GM18520 (cell line): ENCODE results near the gene CACNG3.
"Not testable (repeated sequence)": the region's sequence is repeated elsewhere in the genome, so short reads cannot be mapped to it uniquely, and the experiment has no call there.

Source experiments
- ATAC-seq: cut with Tn5 transposase; IDR thresholded peaks from one replicate; pipeline ENCODE4 v1.9.1; 2021; ENCODE audit not compliant: unreplicated experiment

Gene CACNG3

DNA sequence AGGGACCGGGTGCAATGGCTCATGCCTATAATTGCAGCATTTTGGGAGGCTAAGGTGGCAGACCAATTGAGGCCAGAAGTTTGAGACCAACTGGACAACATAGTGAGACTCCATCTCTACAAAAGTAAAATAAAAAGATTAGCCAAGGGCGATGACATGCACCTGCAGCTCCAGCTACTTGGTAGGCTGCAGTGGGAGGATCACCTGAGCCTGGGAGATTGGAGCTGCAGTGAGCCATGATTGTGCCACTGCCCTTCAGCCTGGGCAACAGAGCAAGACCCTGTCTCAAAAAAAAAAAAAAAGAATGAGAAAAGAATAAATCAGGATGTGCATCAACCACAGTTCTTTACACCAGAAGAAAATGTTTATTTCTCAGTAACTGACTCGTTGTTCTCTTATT is 76.0 kb downstream of the CACNG3 start:
- ATAC-seq: no peak

- no peak for ATAC-seq
Observed at GRCh38 chr16:24332582-24333090, 76.5 kb downstream of the CACNG3 start.

DNA sequence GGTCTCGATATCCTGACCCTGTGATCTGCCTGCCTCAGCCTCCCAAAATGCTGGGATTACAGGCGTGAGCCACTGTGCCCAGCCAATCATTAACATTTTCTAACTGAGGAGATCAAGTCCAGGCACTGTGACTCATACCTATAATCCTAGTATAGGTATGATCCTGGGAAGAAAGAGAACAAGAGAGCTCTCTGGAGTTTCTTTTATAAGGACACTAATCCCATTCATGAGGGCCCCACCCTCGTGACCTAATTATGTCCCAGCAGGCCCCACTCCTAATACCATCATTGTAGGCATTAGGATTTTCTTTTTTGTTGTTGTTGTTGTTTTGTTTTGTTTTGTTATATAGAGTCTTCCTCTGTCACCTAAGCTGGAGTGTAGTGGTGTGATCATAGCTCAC is 80.4 kb downstream of the CACNG3 start:
- no peak for ATAC-seq

DNA sequence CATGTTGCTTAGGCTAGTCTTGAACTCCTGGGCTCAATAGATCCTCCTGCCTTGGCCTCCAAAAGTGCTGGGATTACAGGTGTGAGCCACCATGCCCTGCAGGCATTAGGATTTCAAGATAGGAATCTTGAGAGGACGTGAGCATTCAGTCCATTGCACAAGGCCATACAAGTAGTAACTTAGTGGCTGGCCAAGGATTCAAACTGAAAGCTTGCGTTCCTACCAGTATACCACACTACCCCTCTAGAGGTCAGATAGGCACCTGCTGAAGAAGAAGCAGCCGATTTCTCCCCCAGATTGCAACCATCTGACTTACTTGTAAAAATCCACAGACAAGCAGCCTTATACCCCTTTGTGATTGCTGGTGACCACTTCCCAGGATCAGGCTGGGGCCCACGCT is 80.9 kb downstream of the CACNG3 start:
- ATAC-seq: no peak

DNA sequence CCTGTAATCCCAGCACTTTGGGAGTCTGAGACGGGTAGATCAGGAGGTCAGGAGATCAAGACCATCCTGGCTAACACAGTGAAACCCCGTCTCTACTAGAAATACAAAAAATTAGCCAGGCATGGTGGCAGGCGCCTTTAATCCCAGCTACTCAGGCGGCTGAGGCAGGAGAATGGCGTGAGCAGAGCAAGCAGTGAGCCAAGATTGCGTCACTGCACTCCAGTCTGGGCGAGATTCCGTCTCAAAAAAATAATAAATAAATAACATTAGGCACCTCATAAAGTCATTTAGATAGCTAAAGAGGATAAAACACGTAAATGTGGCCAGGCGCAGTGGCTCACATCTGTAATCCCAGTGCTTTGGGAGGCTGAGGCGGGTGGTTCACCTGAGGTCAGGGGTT is 87.7 kb downstream of the CACNG3 start:
- ATAC-seq: not testable (repeated sequence)

GRCh38 chr16:24344784-24345183 is 88.6 kb downstream of the CACNG3 start:
- no peak for ATAC-seq

DNA sequence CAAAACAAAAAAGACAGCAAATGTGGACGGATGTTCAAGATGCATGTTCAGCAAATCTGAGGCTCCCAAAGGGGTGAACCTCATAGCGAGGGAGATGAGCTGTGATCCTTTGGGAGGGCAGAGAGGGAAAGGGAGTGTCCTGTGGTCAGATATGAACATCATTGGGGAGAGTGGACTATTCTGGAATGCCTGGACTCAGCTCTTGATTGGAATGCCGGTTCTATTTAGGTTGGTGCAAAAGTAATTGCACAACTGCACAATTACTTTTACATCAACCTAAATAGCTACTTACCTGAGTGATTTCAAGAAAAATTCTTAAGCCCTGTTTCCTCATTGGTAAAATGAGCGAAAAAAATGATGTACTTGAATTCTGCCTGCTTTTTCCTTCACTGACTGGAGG is 89.6 kb downstream of the CACNG3 start:
- no peak for ATAC-seq

- ATAC-seq: no peak
Observed at GRCh38 chr16:24346734-24347133, 90.6 kb downstream of the CACNG3 start.

GRCh38 chr16:24347556-24347955 is 91.4 kb downstream of the CACNG3 start:
- no peak for ATAC-seq

- ATAC-seq: no peak
Observed at GRCh38 chr16:24348545-24349290, 92.6 kb downstream of the CACNG3 start.

DNA sequence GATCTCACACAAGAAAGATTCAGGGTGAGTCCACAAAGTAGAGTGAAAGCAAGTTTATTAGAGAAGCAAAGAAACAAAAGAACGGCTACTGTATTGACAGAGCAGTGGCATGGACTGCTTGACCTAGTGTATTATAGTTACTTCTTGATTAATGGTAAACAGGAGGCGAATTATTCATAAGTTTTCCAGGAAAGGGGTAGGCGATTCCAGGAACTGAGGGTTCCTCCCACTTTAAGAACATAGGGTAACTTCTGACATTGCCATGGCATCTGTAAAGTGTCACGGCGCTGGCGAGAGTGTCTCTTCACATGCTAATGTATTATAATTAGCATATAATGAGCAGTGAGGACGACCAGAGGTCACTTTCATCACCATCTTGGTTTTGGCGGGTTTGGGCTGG is 93.2 kb downstream of the CACNG3 start:
- no peak for ATAC-seq

DNA sequence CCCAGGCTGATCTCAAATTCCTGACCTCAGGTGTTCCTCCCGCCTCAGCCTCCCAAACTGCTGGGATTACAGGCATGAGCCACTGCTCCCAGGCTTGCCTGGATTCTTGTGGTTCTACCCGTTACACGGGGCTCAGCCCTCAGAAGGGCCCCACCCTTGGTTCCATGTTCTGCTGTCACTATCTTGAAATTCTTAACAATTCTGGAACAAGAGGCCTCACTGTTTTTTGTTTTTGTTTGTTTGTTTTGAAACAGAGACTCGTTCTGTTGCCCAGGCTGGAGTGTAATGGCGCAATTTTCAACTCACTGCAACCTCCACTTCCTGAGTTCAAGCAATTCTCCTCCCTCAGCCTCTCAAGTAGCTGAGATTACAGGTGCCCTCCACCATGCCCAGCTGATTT is 96.6 kb downstream of the CACNG3 start:
- no peak for ATAC-seq

GRCh38 chr16:24353622-24354021 is 97.5 kb downstream of the CACNG3 start:
- ATAC-seq: no peak

DNA sequence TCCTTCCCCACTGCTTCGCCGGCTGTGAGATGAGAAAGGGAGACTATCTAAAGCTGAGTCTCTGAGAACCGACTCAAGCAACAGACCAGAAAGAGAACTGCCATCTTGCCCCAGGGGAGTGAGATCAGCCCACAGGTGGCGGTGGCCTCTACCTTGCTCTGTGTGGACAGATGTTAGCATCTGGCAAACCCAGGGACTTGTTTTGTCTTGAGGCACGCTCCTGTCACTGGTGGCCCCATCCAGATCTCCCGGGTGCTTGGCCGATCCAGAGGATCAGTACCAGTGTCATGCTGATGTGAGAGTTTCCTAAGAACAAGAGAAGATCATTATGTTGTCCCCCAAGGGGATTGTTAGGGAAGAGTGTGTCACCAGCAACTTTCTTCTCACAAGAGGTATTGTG is 101.4 kb downstream of the CACNG3 start:
- ATAC-seq: no peak

DNA sequence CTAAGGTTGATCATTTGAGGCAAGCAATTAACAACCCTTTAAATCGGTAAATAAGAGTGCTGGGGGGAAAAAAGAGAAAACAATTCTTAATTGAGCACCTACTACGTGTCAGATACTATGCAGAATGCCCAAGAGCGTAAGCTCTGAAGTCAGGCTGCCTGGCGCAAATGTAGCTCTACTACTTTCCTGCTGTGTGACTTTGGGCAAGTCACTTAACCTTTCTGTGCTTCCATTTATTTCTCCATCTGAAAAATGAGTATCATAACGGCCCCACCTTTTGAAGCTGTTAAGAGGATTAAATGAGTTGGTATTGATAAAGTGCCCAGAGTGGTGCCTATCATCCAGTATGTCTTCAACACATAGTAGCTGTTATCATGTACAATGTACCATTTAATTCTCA is 102.0 kb downstream of the CACNG3 start:
- ATAC-seq: no peak

DNA sequence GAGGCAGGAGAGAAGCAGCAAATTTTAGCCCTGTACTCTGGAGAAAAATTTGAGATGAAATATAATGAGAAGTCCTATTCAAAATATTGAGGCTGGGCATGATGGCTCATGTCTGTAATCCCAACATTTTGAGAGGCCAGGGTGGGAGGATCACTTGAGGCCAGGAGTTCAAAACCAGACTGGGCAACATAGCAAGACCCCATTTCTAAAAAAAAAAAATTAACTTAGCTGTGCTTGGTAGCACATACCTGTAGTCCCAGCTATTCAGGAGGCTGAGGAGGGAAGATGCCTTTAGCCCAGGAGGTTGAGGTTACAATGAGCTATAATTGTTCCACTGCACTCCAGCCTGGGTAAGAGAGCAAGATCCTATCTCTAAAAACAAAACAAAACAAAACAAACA is 103.4 kb downstream of the CACNG3 start:
- no peak for ATAC-seq

DNA sequence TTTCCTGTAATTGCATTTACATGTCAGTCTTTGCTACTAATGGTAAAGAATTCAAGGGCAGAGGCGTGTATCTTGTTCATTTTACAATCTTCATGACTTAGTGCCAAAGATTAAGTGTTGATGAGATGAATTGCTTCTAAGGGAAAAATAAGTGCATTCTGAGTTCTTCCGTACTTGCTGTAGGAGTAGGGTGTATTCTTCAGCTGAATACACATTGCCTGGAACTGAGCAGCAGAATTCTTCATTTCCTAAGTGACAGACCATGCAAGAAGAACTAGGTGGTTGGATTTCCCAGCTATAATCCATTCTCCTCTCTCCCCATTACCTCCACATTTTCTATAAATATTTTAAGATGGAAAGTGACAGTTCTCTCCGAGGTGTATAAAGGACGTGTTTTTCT is 104.8 kb downstream of the CACNG3 start:
- no peak for ATAC-seq

DNA sequence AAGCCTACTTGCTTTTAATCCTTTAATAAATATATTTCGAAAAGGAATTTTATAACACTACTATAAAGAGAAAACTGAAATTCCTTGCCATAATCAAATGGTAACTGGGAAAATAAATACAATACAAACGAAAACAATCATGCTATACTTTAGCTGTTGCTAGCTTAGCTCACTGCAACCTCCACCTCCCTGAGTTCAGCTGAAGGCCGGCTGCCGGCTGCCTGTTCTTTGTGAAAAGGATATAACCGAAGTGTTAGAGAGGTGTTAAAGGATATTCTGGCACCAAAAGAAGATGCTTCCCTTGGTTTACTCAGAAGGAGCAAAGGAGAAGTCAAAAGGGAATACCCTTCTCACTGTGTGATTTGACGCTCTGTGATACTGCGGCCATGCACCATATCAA is 108.5 kb downstream of the CACNG3 start:
- no peak for ATAC-seq

DNA sequence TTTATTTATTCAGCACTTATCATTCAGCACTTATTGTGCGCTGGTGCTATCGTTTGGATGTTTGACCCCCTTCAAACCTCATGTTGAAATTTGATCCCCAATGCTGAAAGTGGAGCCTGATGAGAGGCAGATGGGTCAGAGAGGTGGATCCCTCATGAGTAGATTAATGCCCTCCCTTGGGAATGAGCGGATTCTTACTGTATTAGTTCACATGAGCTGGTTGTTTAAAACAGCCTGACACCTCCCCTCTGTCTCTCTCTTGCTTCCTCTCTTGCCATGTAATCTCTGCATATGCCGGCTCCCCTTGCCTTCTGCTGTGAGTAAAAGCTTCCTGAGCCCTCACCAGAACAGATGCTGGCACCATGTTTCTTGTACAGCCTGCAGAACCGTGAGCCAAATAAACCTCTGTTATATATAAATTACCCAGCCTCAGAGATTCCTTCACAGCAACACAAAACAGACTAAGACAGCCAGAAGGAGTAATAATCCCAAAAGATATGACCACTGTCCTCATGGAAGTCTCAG is 111.1 kb downstream of the CACNG3 start:
- ATAC-seq: no peak

- ATAC-seq: no peak
Observed at GRCh38 chr16:24372824-24373223, 116.7 kb downstream of the CACNG3 start.

DNA sequence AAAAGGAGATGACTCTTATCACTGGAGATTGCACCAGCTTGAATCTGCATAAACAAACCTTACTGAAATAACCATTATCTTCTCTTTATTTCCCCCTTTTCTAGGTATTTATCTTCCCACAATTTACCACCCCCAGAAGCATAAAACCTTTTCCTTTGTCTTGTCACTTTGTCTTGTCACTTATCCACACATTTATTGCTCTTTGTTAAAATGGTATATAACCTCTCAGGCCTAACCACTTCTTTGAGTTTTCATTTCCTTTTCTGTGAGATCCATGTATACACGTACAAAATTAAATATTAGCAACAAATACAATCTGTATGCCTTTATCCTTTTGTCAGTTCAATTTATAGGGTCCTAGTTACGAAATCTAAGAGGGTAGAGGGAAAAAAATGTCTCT is 122.9 kb downstream of the CACNG3 start:
- ATAC-seq: no peak

DNA sequence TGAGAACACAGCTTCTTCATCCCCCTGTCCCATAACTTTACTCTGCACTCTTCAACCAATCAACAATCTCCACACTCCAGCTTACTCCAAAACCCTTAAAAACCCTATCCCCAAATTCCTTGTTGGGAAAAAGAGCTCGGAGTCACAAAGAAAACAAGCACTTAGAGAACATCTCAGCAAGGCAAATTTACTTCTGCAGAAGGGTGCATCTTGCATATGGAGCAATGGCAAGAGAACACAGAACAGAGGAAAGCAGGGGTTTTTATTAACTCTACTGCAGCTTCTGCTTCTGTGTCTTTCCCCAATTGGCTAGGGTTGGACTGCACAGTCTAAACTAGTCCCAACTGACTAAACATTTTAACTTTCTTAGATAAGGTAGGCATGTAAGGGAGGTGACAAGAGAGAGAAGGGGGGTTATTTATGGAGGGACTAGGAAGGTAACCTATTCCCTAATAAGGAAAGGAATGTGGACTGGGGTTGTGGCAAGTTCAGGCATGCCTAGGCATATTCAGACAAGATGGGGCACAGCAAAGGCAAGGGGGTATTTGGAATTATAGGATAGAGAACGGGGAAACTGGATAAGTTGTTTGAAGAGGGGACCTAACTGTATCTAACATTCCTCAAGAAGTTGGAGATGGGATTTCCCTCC is 125.5 kb downstream of the CACNG3 start:
- ATAC-seq: no peak
